ENCODE results near the gene SLC30A2. TPM values are rescaled to one million over a fixed set of nuclear protein-coding genes. Genes with fewer than 3 reads are reported as not detected.

Gene SLC30A2
- total RNA-seq, 1 experiment from 2014 or later, result 0.07 TPM

DNA sequence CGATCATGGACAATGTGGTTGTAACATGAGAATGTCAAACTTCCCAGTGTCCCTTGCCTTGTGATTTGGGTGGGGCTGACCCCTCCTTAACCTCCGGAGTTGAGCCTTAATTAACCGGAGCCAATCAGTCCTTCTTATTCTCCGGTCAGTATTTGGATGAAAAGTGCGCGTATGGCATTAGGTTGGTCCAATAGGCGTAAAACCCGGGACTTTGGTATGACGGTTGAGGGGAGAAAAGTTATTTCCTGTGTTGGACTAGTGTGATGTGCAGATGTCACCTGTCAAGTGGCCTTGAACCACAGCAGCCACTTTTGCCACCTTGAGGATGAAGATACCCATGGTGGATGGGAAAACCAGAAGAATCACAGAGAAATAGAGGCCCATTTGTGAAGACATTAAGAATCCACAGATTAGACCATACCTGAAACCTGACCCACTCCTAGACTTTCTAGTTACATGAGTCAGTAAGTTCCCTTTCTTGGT lies 53.2 kb downstream of the SLC30A2 start:
- DNase-seq (no peak), ATAC-seq (no peak)
- Histone ChIP-seq H3K9me3 (ENCODE audit: low read length) (no peaks in the 10 kb centered on the region), H3K4me1 (ENCODE audit: insufficient read depth, low read length) (peaks cover 22% of the 10 kb centered on the region), H2AFZ (ENCODE audit: low read length) (no peak overlapping the region), H3K27me3 (ENCODE audit: low read length) (no peaks in the 10 kb centered on the region), H3K27ac (ENCODE audit: low read length) (no peak overlapping the region), H3K4me3 (ENCODE audit: low read length) (no peak overlapping the region), H4K20me1 (ENCODE audit: low read length) (no peaks in the 10 kb centered on the region), H3K36me3 (ENCODE audit: low read depth, low read length) (no peaks in the 10 kb centered on the region), H3K79me2 (ENCODE audit: low read length) (0 out of 2 replicates have a peak, but pooled peaks cover 4% of the 10 kb centered on the region), H3K4me2 (ENCODE audit: low read length) (no peak overlapping the region), H3F3A (ENCODE audit: low read length, unreplicated experiment) (no peaks in the 10 kb centered on the region), H3K9me2 (replicated peaks; ENCODE audit: low read length) (no peaks in the 10 kb centered on the region), H3K9ac (ENCODE audit: low read length) (no peak overlapping the region)
- BruUV-seq (replicated peaks), result no TSS peak
- TF ChIP-seq EZH2 (IDR thresholded peaks at IDR 0.05; ENCODE audit: low read length, unreplicated experiment), result no peak
- TF ChIP-seq, protein P1, sequence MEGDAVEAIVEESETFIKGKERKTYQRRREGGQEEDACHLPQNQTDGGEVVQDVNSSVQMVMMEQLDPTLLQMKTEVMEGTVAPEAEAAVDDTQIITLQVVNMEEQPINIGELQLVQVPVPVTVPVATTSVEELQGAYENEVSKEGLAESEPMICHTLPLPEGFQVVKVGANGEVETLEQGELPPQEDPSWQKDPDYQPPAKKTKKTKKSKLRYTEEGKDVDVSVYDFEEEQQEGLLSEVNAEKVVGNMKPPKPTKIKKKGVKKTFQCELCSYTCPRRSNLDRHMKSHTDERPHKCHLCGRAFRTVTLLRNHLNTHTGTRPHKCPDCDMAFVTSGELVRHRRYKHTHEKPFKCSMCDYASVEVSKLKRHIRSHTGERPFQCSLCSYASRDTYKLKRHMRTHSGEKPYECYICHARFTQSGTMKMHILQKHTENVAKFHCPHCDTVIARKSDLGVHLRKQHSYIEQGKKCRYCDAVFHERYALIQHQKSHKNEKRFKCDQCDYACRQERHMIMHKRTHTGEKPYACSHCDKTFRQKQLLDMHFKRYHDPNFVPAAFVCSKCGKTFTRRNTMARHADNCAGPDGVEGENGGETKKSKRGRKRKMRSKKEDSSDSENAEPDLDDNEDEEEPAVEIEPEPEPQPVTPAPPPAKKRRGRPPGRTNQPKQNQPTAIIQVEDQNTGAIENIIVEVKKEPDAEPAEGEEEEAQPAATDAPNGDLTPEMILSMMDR (conservative IDR thresholded peaks at IDR 0.05; ENCODE audit: low read depth, low read length), result no peak
- TF ChIP-seq EZH2phosphoT487 (IDR thresholded peaks at IDR 0.05; ENCODE audit: borderline replicate concordance, low read length), result no peak
- intact Hi-C loops (cut with micrococcal nuclease), result no loop called here
- POLR2A ChIA-PET (ENCODE audit: unreplicated experiment), result no interaction called here
- CTCF ChIA-PET, result no interaction called here

GRCh38 chr1:25991937-25992688 lies 53.8 kb downstream of the SLC30A2 start:
- intact Hi-C loops (cut with micrococcal nuclease), result no loop called here
- no peak for DNase-seq
- no peaks in the 10 kb centered on the region for H3K9me3 ChIP-seq (ENCODE audit: low read length)
- H4K20me1 ChIP-seq (ENCODE audit: low read length), result no peaks in the 10 kb centered on the region
- no peak for ATAC-seq
- H3K27me3 ChIP-seq (ENCODE audit: low read length), result no peaks in the 10 kb centered on the region
- ChIA-PET CTCF (no interaction called here), POLR2A (ENCODE audit: unreplicated experiment) (no interaction called here)
- H3K4me3 ChIP-seq (ENCODE audit: low read length), result no peak overlapping the region
- H3K36me3 ChIP-seq (ENCODE audit: low read depth, low read length), result no peaks in the 10 kb centered on the region
- no peaks in the 10 kb centered on the region for H3K9me2 ChIP-seq (replicated peaks; ENCODE audit: low read length)
- H3K79me2 ChIP-seq (ENCODE audit: low read length), result 0 out of 2 replicates have a peak, but pooled peaks cover 3% of the 10 kb centered on the region
- H3K9ac ChIP-seq (ENCODE audit: low read length), result no peak overlapping the region
- no TSS peak for BruUV-seq (replicated peaks)
- H3K4me1 ChIP-seq (ENCODE audit: insufficient read depth, low read length), result peaks cover 16% of the 10 kb centered on the region
- H3K27ac ChIP-seq (ENCODE audit: low read length), result no peak overlapping the region
- no peak for TF ChIP-seq EZH2 (IDR thresholded peaks at IDR 0.05; ENCODE audit: low read length, unreplicated experiment)
- TF ChIP-seq, protein P1 (conservative IDR thresholded peaks at IDR 0.05; ENCODE audit: low read depth, low read length), result no peak
- TF ChIP-seq EZH2phosphoT487 (IDR thresholded peaks at IDR 0.05; ENCODE audit: borderline replicate concordance, low read length), result no peak
- H2AFZ ChIP-seq (ENCODE audit: low read length), result no peak overlapping the region
- no peak overlapping the region for H3K4me2 ChIP-seq (ENCODE audit: low read length)
- H3F3A ChIP-seq (ENCODE audit: low read length, unreplicated experiment), result no peaks in the 10 kb centered on the region

DNA sequence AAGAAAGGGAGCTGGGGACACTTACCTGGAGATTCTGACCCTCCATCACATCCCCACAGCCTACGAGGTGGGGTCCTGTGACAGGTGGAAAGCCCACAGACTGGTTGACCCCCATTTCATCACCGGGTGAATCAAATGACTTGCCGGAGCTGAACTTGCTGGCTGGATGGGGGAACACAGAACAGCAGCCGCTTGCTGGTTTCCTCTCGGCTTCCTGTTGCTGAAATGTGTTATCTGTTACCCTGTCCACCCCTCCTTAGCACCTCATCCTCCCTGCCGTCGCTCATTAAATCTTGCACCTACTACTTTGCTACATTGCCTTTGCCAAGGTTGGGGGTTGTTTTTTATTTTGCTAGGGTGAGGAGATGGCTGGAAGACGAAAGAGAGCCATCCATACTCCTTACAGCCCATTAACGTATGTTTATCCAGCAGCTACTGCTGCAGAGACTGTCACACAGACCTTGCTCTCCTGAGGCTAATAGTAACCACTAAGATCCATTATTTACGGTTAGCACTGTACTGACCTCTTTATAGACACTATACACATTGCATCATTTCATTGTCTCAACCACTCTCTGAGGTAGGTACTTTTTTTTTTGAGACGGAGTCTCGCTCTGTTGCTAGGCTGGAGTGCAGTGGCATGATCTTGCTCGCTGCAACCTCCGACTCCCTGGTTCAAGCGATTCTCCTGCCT lies 55.1 kb downstream of the SLC30A2 start:
- DNase-seq (no peak), ATAC-seq (no peak)
- no peaks in the 10 kb centered on the region for H3K27me3 ChIP-seq (ENCODE audit: low read length)
- no peaks in the 10 kb centered on the region for H3F3A ChIP-seq (ENCODE audit: low read length, unreplicated experiment)
- H3K36me3 ChIP-seq (ENCODE audit: low read depth, low read length), result no peaks in the 10 kb centered on the region
- no peak overlapping the region for H3K4me3 ChIP-seq (ENCODE audit: low read length)
- no peaks in the 10 kb centered on the region for H3K79me2 ChIP-seq (ENCODE audit: low read length)
- TF ChIP-seq EZH2phosphoT487 (IDR thresholded peaks at IDR 0.05; ENCODE audit: borderline replicate concordance, low read length) (no peak), EZH2 (IDR thresholded peaks at IDR 0.05; ENCODE audit: low read length, unreplicated experiment) (no peak)
- TF ChIP-seq, protein P1 (conservative IDR thresholded peaks at IDR 0.05; ENCODE audit: low read depth, low read length), result no peak
- H3K27ac ChIP-seq (ENCODE audit: low read length), result no peak overlapping the region
- intact Hi-C loops (cut with micrococcal nuclease), result no loop called here
- H3K9me2 ChIP-seq (replicated peaks; ENCODE audit: low read length), result no peaks in the 10 kb centered on the region
- CTCF ChIA-PET, result no interaction called here
- BruUV-seq (replicated peaks), result no TSS peak
- peaks cover 12% of the 10 kb centered on the region for H3K4me1 ChIP-seq (ENCODE audit: insufficient read depth, low read length)
- H3K9ac ChIP-seq (ENCODE audit: low read length), result no peak overlapping the region
- H3K4me2 ChIP-seq (ENCODE audit: low read length), result no peak overlapping the region
- no peaks in the 10 kb centered on the region for H4K20me1 ChIP-seq (ENCODE audit: low read length)
- no peaks in the 10 kb centered on the region for H3K9me3 ChIP-seq (ENCODE audit: low read length)
- H2AFZ ChIP-seq (ENCODE audit: low read length), result no peak overlapping the region
- POLR2A ChIA-PET (ENCODE audit: unreplicated experiment), result no interaction called here

Data from PC-3 (cell line).